H9 (cell line): ENCODE results near the gene MBLAC2. TPM values are rescaled to one million over a fixed set of nuclear protein-coding genes. Genes with fewer than 3 reads are reported as not detected.

Experiments used
- DNase-seq: peaks from one replicate; pipeline ENCODE4 v3.0.0-alpha.2; 2017
- H2AFZ ChIP-seq: one replicate; pipeline ENCODE4 v1.6.1; 2013; ENCODE audit warnings: mild to moderate bottlenecking, low read length, control low read depth, moderate library complexity
- H2AK5ac ChIP-seq: 2 replicates; pipeline ENCODE4 v1.6.1; 2013; ENCODE audit warnings: low read length, control low read depth, mixed read lengths; ENCODE audit not compliant: insufficient read length
- H2BK120ac ChIP-seq: one replicate; pipeline ENCODE4 v1.6.1; 2013; ENCODE audit warnings: low read depth, mild to moderate bottlenecking, low read length, control low read depth, inconsistent platforms; ENCODE audit not compliant: poor library complexity, severe bottlenecking
- H2BK12ac ChIP-seq: 2 replicates; pipeline ENCODE4 v1.6.1; 2013; ENCODE audit warnings: low read length, control low read depth, mixed read lengths, low read depth; ENCODE audit not compliant: insufficient read length
- H2BK15ac ChIP-seq: 2 replicates; pipeline ENCODE4 v1.6.1; 2013; ENCODE audit warnings: low read depth, low read length, control low read depth
- H2BK20ac ChIP-seq: one replicate; pipeline ENCODE4 v1.6.1; 2013; ENCODE audit warnings: low read depth, mild to moderate bottlenecking, low read length, control low read depth, inconsistent platforms; ENCODE audit not compliant: poor library complexity, severe bottlenecking
- H2BK5ac ChIP-seq: 2 replicates; pipeline ENCODE4 v1.6.1; 2013; ENCODE audit warnings: low read length, control low read depth, mixed read lengths; ENCODE audit not compliant: insufficient read length
- H3K14ac ChIP-seq: 2 replicates; pipeline ENCODE4 v1.6.1; 2013; ENCODE audit warnings: low read length, control low read depth; ENCODE audit not compliant: insufficient read depth
- H3K18ac ChIP-seq: 2 replicates; pipeline ENCODE4 v1.6.1; 2013; ENCODE audit warnings: low read depth, mild to moderate bottlenecking, mixed read lengths, low read length, control low read depth; ENCODE audit not compliant: insufficient read length
- H3K23ac ChIP-seq: 2 replicates; pipeline ENCODE4 v1.6.1; 2013; ENCODE audit warnings: low read length, control low read depth, mixed read lengths, low read depth; ENCODE audit not compliant: insufficient read length
- H3K23me2 ChIP-seq: 2 replicates; pipeline ENCODE4 v1.6.1; 2013; ENCODE audit warnings: low read depth, mild to moderate bottlenecking, mixed read lengths, low read length, control low read depth; ENCODE audit not compliant: insufficient read length, poor library complexity, severe bottlenecking
- H3K27ac ChIP-seq: 2 replicates; pipeline ENCODE4 v1.5.1; 2013; ENCODE audit warnings: low read length, control low read depth, mixed read lengths, low read depth; ENCODE audit not compliant: insufficient read length
- H3K27me3 ChIP-seq: 2 replicates; pipeline ENCODE4 v1.6.1; 2013; ENCODE audit warnings: low read length, control low read depth, inconsistent platforms; ENCODE audit not compliant: insufficient read depth
- H3K4ac ChIP-seq: 2 replicates; pipeline ENCODE4 v1.6.1; 2013; ENCODE audit warnings: low read depth, mild to moderate bottlenecking, control low read depth, inconsistent platforms, low read length, moderate library complexity
- H3K4me1 ChIP-seq: 2 replicates; pipeline ENCODE4 v1.6.1; 2013; ENCODE audit warnings: low read length, control low read depth, inconsistent platforms; ENCODE audit not compliant: insufficient read depth
- H3K4me2 ChIP-seq: 2 replicates; pipeline ENCODE4 v1.6.1; 2013; ENCODE audit warnings: low read length, control low read depth, mixed read lengths; ENCODE audit not compliant: insufficient read length, insufficient read depth
- H3K56ac ChIP-seq: 2 replicates; pipeline ENCODE4 v1.6.1; 2013; ENCODE audit warnings: low read depth, mild to moderate bottlenecking, mixed read lengths, low read length, control low read depth; ENCODE audit not compliant: insufficient read length
- H3K79me1 ChIP-seq: 2 replicates; pipeline ENCODE4 v1.6.1; 2013; ENCODE audit warnings: low read depth, mild to moderate bottlenecking, moderate library complexity, low read length, control low read depth, inconsistent platforms; ENCODE audit not compliant: insufficient read depth, poor library complexity, severe bottlenecking
- H3K79me2 ChIP-seq: 2 replicates; pipeline ENCODE4 v1.6.1; 2013; ENCODE audit warnings: low read length, control low read depth, inconsistent platforms; ENCODE audit not compliant: insufficient read depth
- H3K9ac ChIP-seq: 2 replicates; pipeline ENCODE4 v1.6.1; 2013; ENCODE audit warnings: low read length, control low read depth, mixed read lengths; ENCODE audit not compliant: insufficient read length; ENCODE audit errors: extremely low read depth
- H3K9me3 ChIP-seq: one replicate; pipeline ENCODE4 v1.6.1; 2013; ENCODE audit warnings: low read depth, low read length, inconsistent platforms; ENCODE audit not compliant: control insufficient read depth
- H3T11ph ChIP-seq: one replicate; pipeline ENCODE4 v1.6.1; 2013; ENCODE audit warnings: mild to moderate bottlenecking, low read length, control low read depth, inconsistent platforms
- H4K20me1 ChIP-seq: one replicate; pipeline ENCODE4 v1.6.1; 2013; ENCODE audit not compliant: control insufficient read depth, insufficient read length, insufficient read depth
- H4K5ac ChIP-seq: 2 replicates; pipeline ENCODE4 v1.6.1; 2013; ENCODE audit warnings: low read depth, mild to moderate bottlenecking, mixed read lengths, low read length, control low read depth; ENCODE audit not compliant: insufficient read length
- H4K8ac ChIP-seq: replicated peaks from 2 replicates; pipeline ENCODE4 v1.6.1; 2013; ENCODE audit warnings: low read length, control low read depth, mixed read lengths, low read depth; ENCODE audit not compliant: insufficient read length
- H4K91ac ChIP-seq: 2 replicates; pipeline ENCODE4 v1.6.1; 2013; ENCODE audit warnings: low read depth, mild to moderate bottlenecking, moderate library complexity, mixed read lengths, low read length, control low read depth; ENCODE audit not compliant: insufficient read length
- H3K27ac Mint-ChIP-seq, 3 experiments: 2 replicates in 2 of 3; 3 replicates in 1 of 3; pipeline ENCODE4 v1.8.0; 2020 to 2021; ENCODE audit warnings: mixed read lengths in 3 of 3, mild to moderate bottlenecking in 1 of 3, moderate library complexity in 1 of 3
- H3K27me3 Mint-ChIP-seq: 2 replicates; pipeline ENCODE4 v1.8.0; 2021; ENCODE audit warnings: low read depth, mild to moderate bottlenecking, moderate library complexity, mixed read lengths
- H3K36me3 Mint-ChIP-seq, 3 experiments: 2 replicates in 2 of 3; 3 replicates in 1 of 3; pipeline ENCODE4 v1.8.0; 2020 to 2021; ENCODE audit warnings: low read depth in 3 of 3, mixed read lengths in 3 of 3; ENCODE audit not compliant: insufficient read depth in 1 of 3
- H3K4me1 Mint-ChIP-seq, 2 experiments: 2 replicates each; pipeline ENCODE4 v1.8.0; 2020; ENCODE audit warnings: mixed read lengths in 2 of 2
- H3K4me3 Mint-ChIP-seq, 2 experiments: 2 replicates in 1 of 2; 3 replicates in 1 of 2; pipeline ENCODE4 v1.8.0; 2020 to 2021; ENCODE audit warnings: mild to moderate bottlenecking in 2 of 2, mixed read lengths in 2 of 2, moderate library complexity in 1 of 2
- H3K9me3 Mint-ChIP-seq, 2 experiments: 2 replicates in 1 of 2; 3 replicates in 1 of 2; pipeline ENCODE4 v1.8.0; 2020; ENCODE audit warnings: mild to moderate bottlenecking in 2 of 2, mixed read lengths in 2 of 2, moderate library complexity in 1 of 2
- CTCF ChIP-seq: fragments of 200-600 bp; sonication (generic); conservative IDR thresholded peaks from 3 replicates; pipeline ENCODE4 v1.8.0; 2021; ENCODE audit warnings: antibody characterized with exemption, mild to moderate bottlenecking
- WGBS: extraction: QIAGEN DNeasy Blood & Tissue Kit; methylation state at CpG from one replicate; pipeline ENCODE4 v1.1.7; 2013; ENCODE audit warnings: missing lambda C conversion rate, low lambda C conversion rate, mixed read lengths; ENCODE audit not compliant: insufficient read length; ENCODE audit errors: extremely low coverage; 5-methylcytosine and 5-hydroxymethylcytosine counted together
- total RNA-seq: library from RNA; stranded (reverse); gene quantifications from 2 replicates; pipeline ENCODE4 v1.2.1, GENCODE V29; 2021

Gene MBLAC2
- total RNA-seq, 1 experiment from 2014 or later = 4.9 TPM

GRCh38 chr5:90472783-90473395, 1.7 kb downstream of the MBLAC2 start:
- no peaks in the 10 kb centered on the region for H3K79me1 ChIP-seq
- H3K36me3 Mint-ChIP-seq = peaks cover 11 to 28% (median 15%) of the 10 kb centered on the region in 3 experiments
- no peak overlapping the region for H2AK5ac ChIP-seq
- no peaks in the 10 kb centered on the region; the same call in 1 of the 2 replicates for H3K27me3 Mint-ChIP-seq
- no peak overlapping the region for H4K5ac ChIP-seq
- no peaks in the 10 kb centered on the region for H3K9me3 ChIP-seq
- WGBS = no CpG with 5 or more reads among the region's 9 CpGs
- peaks cover 36 to 44% of the 10 kb centered on the region in 2 experiments for H3K4me1 Mint-ChIP-seq
- peak overlapping the region; percentile 54 for H3K9ac ChIP-seq
- H3K4me3 Mint-ChIP-seq = peak overlapping the region; percentile 93 to 98
- no peak overlapping the region for H4K8ac ChIP-seq
- peaks cover 1% of the 10 kb centered on the region; the same call in 1 of the 2 replicates for H3K79me2 ChIP-seq
- H2BK120ac ChIP-seq = no peak overlapping the region
- H3K14ac ChIP-seq = no peak overlapping the region
- no peak for DNase-seq
- H3K27ac ChIP-seq = no peak overlapping the region
- no peaks in the 10 kb centered on the region for H4K20me1 ChIP-seq
- no peak overlapping the region for H2AFZ ChIP-seq
- peak overlapping the region in 1 of 3 experiments; percentile 45; a peak in 1 of 7 replicates for H3K27ac Mint-ChIP-seq
- no peaks in the 10 kb centered on the region for H3K27me3 ChIP-seq
- no peak overlapping the region for H2BK12ac ChIP-seq
- no peak overlapping the region for H3T11ph ChIP-seq
- H3K4me2 ChIP-seq = peak overlapping the region; percentile 69
- H2BK5ac ChIP-seq = no peak overlapping the region
- peaks cover 6% of the 10 kb centered on the region; the same call in 1 of the 2 replicates for H3K4me1 ChIP-seq
- no peak overlapping the region for H2BK15ac ChIP-seq
- H3K4ac ChIP-seq = no peak overlapping the region
- no peak overlapping the region for H3K56ac ChIP-seq
- no peak overlapping the region for H2BK20ac ChIP-seq
- H3K9me3 Mint-ChIP-seq = peaks cover 2 to 10% of the 10 kb centered on the region in 2 experiments; a peak in 2 of 5 replicates
- H4K91ac ChIP-seq = no peak overlapping the region
- no peak for TF ChIP-seq CTCF
- no peak overlapping the region for H3K23ac ChIP-seq
- H3K23me2 ChIP-seq = peaks cover 12% of the 10 kb centered on the region
- no peak overlapping the region for H3K18ac ChIP-seq
